MM.1S (cell line): ENCODE measurements around the gene JCHAIN.

Source experiments
- CTCF ChIP-seq: fragments of 300-600 bp; sonication (generic); IDR thresholded peaks from 2 replicates; pipeline ENCODE4 v1.5.1; 2016; ENCODE audit warnings: antibody characterized with exemption, low read length, mixed read lengths
- EZH2phosphoT487 ChIP-seq: fragments of 300-600 bp; sonication (generic); IDR thresholded peaks from 2 replicates; pipeline ENCODE4 v1.6.1; 2018; ENCODE audit warnings: antibody characterized with exemption, low read length

- no peak for TF ChIP-seq CTCF
- no peak for TF ChIP-seq EZH2phosphoT487
Observed at GRCh38 chr4:70703619-70704214, 37.4 kb upstream of the JCHAIN start.
